K562 (cell line): ENCODE measurements around the gene OSBP2. TPM values are rescaled to one million over a fixed set of nuclear protein-coding genes. Genes with fewer than 3 reads are reported as not detected.

Experiments
- ATAC-seq: fragments of 200-7000 bp; cut with Tn5 transposase; 3 replicates; pipeline ENCODE4 v1.9.1; 2020; ENCODE audit warnings: moderate library complexity
- BruUV-seq: library from RNA; stranded (reverse); fragments of 400-500 nt; replicated peaks from 2 replicates; lab custom pipeline; 2021; lab: Mats Ljungman, UMichigan
- CTCF ChIA-PET: fragments of 300-600 bp; formaldehyde crosslinking; extraction: SDS; loops from one replicate; lab custom pipeline; 2021; ENCODE audit warnings: low intra/inter-chr PET ratio; lab: Yijun Ruan, JAX
- POLR2A ChIA-PET: fragments of 300-600, 350-650 bp; sonication (Branson Sonifier 250); formaldehyde crosslinking; extraction: SDS; loops from one replicate; lab custom pipeline; 2021; ENCODE audit warnings: antibody characterized with exemption, inconsistent platforms; lab: Yijun Ruan, JAX
- DNase-seq, 4 experiments: peaks; one replicate each; pipeline versions ENCODE4 v3.0.0 to v3.0.0-alpha.2; 2011 to 2018; ENCODE audit warnings: low spot score in 3 of 4, mixed read lengths in 3 of 4; ENCODE audit errors: extremely low read depth in 1 of 4
- FAIRE-seq: peaks from 2 replicates; lab custom pipeline; 2011; peaks lifted over from hg19 to GRCh38; lab: Jason Lieb, UNC
- H2AFZ ChIP-seq: 2 replicates; pipeline ENCODE4 v1.6.0; 2011; ENCODE audit warnings: low read depth, low read length, control low read depth, inconsistent platforms
- H3K27ac ChIP-seq: fragments of 200-600 bp; 3 replicates; pipeline ENCODE4 v1.8.0; 2011; ENCODE audit warnings: low read depth, mild to moderate bottlenecking, control low read depth, inconsistent platforms, low read length, moderate library complexity, mixed read lengths; ENCODE audit errors: extremely low read depth
- H3K27me3 ChIP-seq, 2 experiments: fragments of 300-600 bp in 1 of 2; 2 replicates in 1 of 2; 3 replicates in 1 of 2; pipeline versions ENCODE4 v1.6.0 to v1.8.0; 2011; ENCODE audit warnings: inconsistent platforms in 2 of 2, low read length in 2 of 2, mild to moderate bottlenecking in 1 of 2, mixed read lengths in 1 of 2, moderate library complexity in 1 of 2; ENCODE audit not compliant: control insufficient read depth in 2 of 2, insufficient read depth in 2 of 2
- H3K36me3 ChIP-seq: fragments of 300-600 bp; 3 replicates; pipeline ENCODE4 v1.8.0; 2011; ENCODE audit warnings: mild to moderate bottlenecking, low read length, inconsistent platforms; ENCODE audit not compliant: control insufficient read depth, insufficient read depth
- H3K4me1 ChIP-seq, 2 experiments: fragments of 200-600 bp in 1 of 2; replicated peaks in 1 of 2; 2 replicates in 1 of 2; 3 replicates in 1 of 2; pipeline versions ENCODE4 v1.5.1 to v1.8.0; 2011; ENCODE audit warnings: inconsistent platforms in 2 of 2, low read length in 2 of 2, mild to moderate bottlenecking in 1 of 2, mixed read lengths in 1 of 2, moderate library complexity in 1 of 2; ENCODE audit not compliant: control insufficient read depth in 2 of 2, insufficient read depth in 2 of 2
- H3K4me2 ChIP-seq: 2 replicates; pipeline ENCODE4 v1.6.1; 2011; ENCODE audit warnings: low read length, control low read depth, inconsistent platforms, mixed read lengths; ENCODE audit not compliant: insufficient read depth
- H3K4me3 ChIP-seq: fragments of 200-600 bp; sonication (generic), shearing (Covaris generic); 2 replicates; pipeline ENCODE4 v1.5.1; 2016; ENCODE audit warnings: control low read depth, inconsistent platforms
- H3K79me2 ChIP-seq: fragments of 200-600 bp; 3 replicates; pipeline ENCODE4 v1.8.0; 2011; ENCODE audit warnings: low read length, inconsistent platforms; ENCODE audit not compliant: control insufficient read depth, insufficient read depth
- H3K9ac ChIP-seq, 2 experiments: 2 replicates each; pipeline versions ENCODE4 v1.6.0 to v1.6.1; 2011; ENCODE audit warnings: low read depth in 2 of 2, low read length in 2 of 2, control low read depth in 1 of 2, inconsistent platforms in 1 of 2, mild to moderate bottlenecking in 1 of 2, mixed read lengths in 1 of 2; ENCODE audit not compliant: insufficient read depth in 1 of 2
- H3K9me1 ChIP-seq: one replicate; pipeline ENCODE4 v1.6.0; 2011; ENCODE audit warnings: inconsistent platforms, mild to moderate bottlenecking, low read length, moderate library complexity; ENCODE audit not compliant: control insufficient read depth, insufficient read depth
- H3K9me3 ChIP-seq: replicated peaks from 2 replicates; pipeline ENCODE4 v1.5.1; 2011; ENCODE audit warnings: low read depth, low read length, inconsistent platforms; ENCODE audit not compliant: control insufficient read depth, insufficient read depth
- H4K20me1 ChIP-seq: replicated peaks from 2 replicates; pipeline ENCODE4 v1.6.1; 2011; ENCODE audit warnings: low read length, inconsistent platforms, mixed read lengths; ENCODE audit not compliant: control insufficient read depth, insufficient read depth
- CCAR2 ChIP-seq: fragments of 200-400 bp; formaldehyde crosslinking; IDR thresholded peaks from 2 replicates; pipeline ENCODE4 v1.6.1; 2017; ENCODE audit warnings: mild to moderate bottlenecking, low read depth, low read length
- CHD2 ChIP-seq: IDR thresholded peaks from 2 replicates; pipeline ENCODE4 v1.6.1; 2011; ENCODE audit warnings: low read depth, low read length
- FOXP1 ChIP-seq: sonication (generic); formaldehyde crosslinking; IDR thresholded peaks from 2 replicates; pipeline ENCODE4 v1.8.0; 2022; ENCODE audit warnings: mild to moderate bottlenecking, missing genetic modification reagents
- HMG20B ChIP-seq: fragments of 250-450 bp; sonication (Bioruptor Pico); IDR thresholded peaks from 2 replicates; pipeline ENCODE4 v1.5.0; 2021; ENCODE audit warnings: mild to moderate bottlenecking
- HMGXB4 ChIP-seq: sonication (generic); formaldehyde crosslinking; IDR thresholded peaks from 2 replicates; pipeline ENCODE4 v1.8.1; 2023; ENCODE audit warnings: mild to moderate bottlenecking, missing genetic modification reagents
- RERE ChIP-seq: sonication (generic); formaldehyde crosslinking; IDR thresholded peaks from 2 replicates; pipeline ENCODE4 v1.8.0; 2023; ENCODE audit warnings: missing genetic modification reagents, mild to moderate bottlenecking, borderline replicate concordance
- SP2 ChIP-seq: IDR thresholded peaks from 2 replicates; pipeline ENCODE4 v1.6.1; 2011; ENCODE audit warnings: mild to moderate bottlenecking, low read depth, low read length, moderate library complexity; ENCODE audit not compliant: poor library complexity, severe bottlenecking; ENCODE audit errors: extremely low read depth
- STAT5A ChIP-seq: IDR thresholded peaks from 2 replicates; pipeline ENCODE4 v1.6.1; 2012; ENCODE audit warnings: low read length, inconsistent platforms, borderline replicate concordance
- TCF7L2 ChIP-seq: fragments of 150-350 bp; IDR thresholded peaks from 2 replicates; pipeline ENCODE4 v1.6.1; 2016; ENCODE audit warnings: low read depth, mild to moderate bottlenecking, low read length, moderate library complexity
- U2AF2 ChIP-seq: fragments of 200-400 bp; formaldehyde crosslinking; optimal IDR thresholded peaks from 2 replicates; pipeline ENCODE3; 2017; ENCODE audit warnings: low read depth, mild to moderate bottlenecking, low read length
- ZNF699 ChIP-seq: fragments of 250-450 bp; sonication (Bioruptor Pico); IDR thresholded peaks from 2 replicates; pipeline ENCODE4 v1.8.0; 2021; ENCODE audit warnings: mild to moderate bottlenecking, moderate library complexity; ENCODE audit not compliant: insufficient replicate concordance
- ZNF75A ChIP-seq: fragments of 450-650 bp; formaldehyde crosslinking; IDR thresholded peaks from 2 replicates; pipeline ENCODE4 v1.4.0; 2020; ENCODE audit warnings: mild to moderate bottlenecking
- WGBS: fragments of 100-300 bp; shearing (Covaris generic); methylation state at CpG from one replicate; pipeline ENCODE4 v1.1.6; 2016; ENCODE audit warnings: low coverage, mixed read lengths; ENCODE audit not compliant: insufficient coverage; ENCODE audit errors: missing lambda C conversion rate; 5-methylcytosine and 5-hydroxymethylcytosine counted together
- in situ Hi-C: fragments of 300-500 bp; cut with MboI; formaldehyde crosslinking; loops from 4 replicates; pipeline ENCODE4 v1.15.0; 2018; ENCODE audit warnings: inconsistent platforms, mixed read lengths
- intact Hi-C: fragments of 100-400 bp; cut with micrococcal nuclease; formaldehyde crosslinking; loops from 2 replicates; pipeline ENCODE4 v1.14.2; 2022
- polyA plus RNA-seq, 8 experiments: library from polyadenylated mRNA; depleted of rRNA in 4 of 8; stranded (reverse) in 5 of 8; unstranded in 3 of 8; fragments of >200 nt; fragmentation: Nextera tagmentation in 2 of 8; fragmentation: Illumina TruSeq in 1 of 8; extraction: Ambion mirVana in 2 of 8; extraction: Trizol in 1 of 8; gene quantifications; 2 replicates each; pipeline versions ENCODE4 v1.2.1 to v1.2.3, GENCODE V29; 2011 to 2014; ENCODE audit warnings: inconsistent platforms in 1 of 8, missing spikeins in 1 of 8
- total RNA-seq, 7 experiments: library from RNA; depleted of rRNA in 6 of 7; stranded (reverse); fragments of >200 nt in 6 of 7; fragmentation: Illumina TruSeq in 2 of 7; extraction: Trizol in 2 of 7; gene quantifications; 2 replicates each; pipeline versions ENCODE4 v1.2.1 to v1.2.3, GENCODE V29; 2011 to 2021; ENCODE audit warnings: low replicate concordance in 1 of 7
- TF ChIP-seq, protein P1 (sequence below): fragments of 450-650 bp; IDR thresholded peaks from 2 replicates; pipeline ENCODE4 v1.6.1; 2016; ENCODE audit warnings: missing biosample characterization, missing genetic modification characterization

The OSBP2 gene
- total and polyA plus RNA-seq, 9 of the 15 experiments (the other 6 are each of a cell fraction or from before 2014, with no cell fraction given) = 0.52 to 29.5 (median 21.6) TPM

DNA sequence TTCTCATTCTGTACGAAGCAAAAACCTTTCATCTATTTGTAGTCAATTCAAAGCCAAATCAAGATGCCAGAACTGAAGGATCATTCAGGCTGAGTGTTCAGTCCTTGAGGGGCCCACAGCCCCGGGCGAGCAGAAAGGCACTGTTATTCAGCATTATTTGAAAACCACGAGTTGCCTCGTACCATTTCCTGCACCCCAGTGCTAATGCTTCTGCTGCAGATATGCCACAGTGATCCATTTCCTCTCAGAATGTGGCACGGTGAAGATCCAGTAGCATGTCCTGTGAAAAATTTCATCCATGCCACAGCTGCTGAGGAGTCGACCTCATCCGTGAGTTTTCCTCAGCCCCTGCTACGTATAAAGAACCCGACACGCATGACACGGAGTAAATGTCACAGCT is 85.4 kb downstream of the OSBP2 start (continued):
- no peak for TF ChIP-seq FOXP1
- TF ChIP-seq, all 486 proteins: peak for 0

DNA sequence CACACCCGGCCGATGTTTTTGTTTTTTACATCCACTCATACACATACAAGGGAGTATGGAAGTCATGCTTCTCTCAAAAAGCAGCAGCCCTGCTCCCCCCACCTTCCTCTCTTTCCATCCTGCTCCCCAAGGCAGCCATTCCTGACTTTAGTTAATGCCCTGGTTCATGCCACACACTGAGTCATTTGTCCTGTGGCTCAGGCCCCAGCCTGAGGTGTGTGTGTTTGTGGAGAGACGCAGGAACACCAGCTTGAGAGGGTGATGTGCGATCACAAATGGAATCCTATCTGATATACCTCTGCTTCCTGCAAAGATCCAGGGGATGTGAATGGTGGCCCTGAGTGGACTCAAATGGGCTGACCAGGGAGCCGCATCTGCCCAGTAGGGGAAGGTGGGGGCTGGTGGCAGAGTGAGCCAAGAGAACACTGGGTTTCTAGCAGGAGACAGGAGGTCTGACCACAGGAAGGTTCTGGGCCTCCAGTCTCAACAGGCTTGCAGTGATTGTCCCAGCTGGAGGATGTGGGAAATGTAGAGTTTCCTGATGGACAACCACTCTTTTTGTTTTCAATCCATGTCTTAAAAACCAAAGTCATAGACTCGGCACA is 86.7 kb downstream of the OSBP2 start:
- no peak overlapping the region for H2AFZ ChIP-seq
- H3K4me3 ChIP-seq = no peak overlapping the region
- intact Hi-C loops = no loop called here
- no peaks in the 10 kb centered on the region for H4K20me1 ChIP-seq
- in situ Hi-C loops = no loop called here
- ChIA-PET POLR2A (interaction anchor here (0.6 to 0.8 kb wide), 2 partner anchors 20 to 119 kb away, joined by 3 read pairs; no protein-coding TSS in a partner anchor), CTCF (no interaction called here)
- H3K79me2 ChIP-seq = no peaks in the 10 kb centered on the region
- FAIRE-seq (no peak), ATAC-seq (no peak), DNase-seq (no peak)
- peaks cover 0 to 7% of the 10 kb centered on the region in 2 experiments; a peak in 3 of 5 replicates for H3K27me3 ChIP-seq
- H3K9me1 ChIP-seq = no peaks in the 10 kb centered on the region
- no peak overlapping the region for H3K4me2 ChIP-seq
- no TSS peak for BruUV-seq
- H3K9me3 ChIP-seq = no peaks in the 10 kb centered on the region
- no peaks in the 10 kb centered on the region for H3K4me1 ChIP-seq
- WGBS = 9% methylated on average over 6 of the region's 6 CpGs
- H3K9ac ChIP-seq = no peak overlapping the region
- H3K36me3 ChIP-seq = no peaks in the 10 kb centered on the region
- no peak overlapping the region for H3K27ac ChIP-seq
- TF ChIP-seq HMG20B (CRISPR knock-in tag) = no peak
- TF ChIP-seq ZNF699 (CRISPR knock-in tag) = no peak
- TF ChIP-seq U2AF2 = no peak
- TF ChIP-seq CCAR2 = no peak
- no peak for TF ChIP-seq ZNF75A (CRISPR knock-in tag)
- no peak for TF ChIP-seq STAT5A
- no peak for TF ChIP-seq RERE
- TF ChIP-seq SP2 = no peak
- TF ChIP-seq TCF7L2 = no peak
- no peak for TF ChIP-seq CHD2
- no peak for TF ChIP-seq HMGXB4 (CRISPR knock-in tag)
- TF ChIP-seq, protein P1, sequence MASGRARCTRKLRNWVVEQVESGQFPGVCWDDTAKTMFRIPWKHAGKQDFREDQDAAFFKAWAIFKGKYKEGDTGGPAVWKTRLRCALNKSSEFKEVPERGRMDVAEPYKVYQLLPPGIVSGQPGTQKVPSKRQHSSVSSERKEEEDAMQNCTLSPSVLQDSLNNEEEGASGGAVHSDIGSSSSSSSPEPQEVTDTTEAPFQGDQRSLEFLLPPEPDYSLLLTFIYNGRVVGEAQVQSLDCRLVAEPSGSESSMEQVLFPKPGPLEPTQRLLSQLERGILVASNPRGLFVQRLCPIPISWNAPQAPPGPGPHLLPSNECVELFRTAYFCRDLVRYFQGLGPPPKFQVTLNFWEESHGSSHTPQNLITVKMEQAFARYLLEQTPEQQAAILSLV = no peak
